ENCODE data around the gene EXOC1.
A peak's percentile ranks its signal among the peaks of the same experiment; 100 is the strongest.
"Not testable (repeated sequence)": the region's sequence is repeated elsewhere in the genome, so short reads cannot be mapped to it uniquely, and the experiment has no call there.

The EXOC1 gene

GRCh38 chr4:55912249-55912648 is 58.8 kb downstream of the EXOC1 start:
- no peak for DNase-seq

DNA sequence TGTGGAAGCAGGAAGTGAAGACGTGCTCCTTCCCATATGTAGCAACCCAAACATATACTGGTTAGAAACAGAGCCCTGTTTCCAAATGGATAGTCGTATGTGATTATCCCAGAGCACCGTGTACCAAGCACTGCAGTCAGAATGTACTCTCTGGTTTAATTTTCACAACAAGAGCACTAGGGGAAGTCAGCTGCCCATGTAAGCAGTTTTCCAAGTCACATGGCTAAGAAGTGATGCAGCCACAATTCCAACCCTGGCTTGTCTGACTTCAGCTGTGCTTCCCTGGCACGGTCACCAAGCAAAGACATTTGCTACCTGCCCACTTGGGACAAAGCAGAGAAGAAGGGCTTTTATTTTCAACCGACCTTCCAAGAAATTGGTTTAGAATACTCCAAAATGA is 67.1 kb downstream of the EXOC1 start:
- DNase-seq = no peak

GRCh38 chr4:55921093-55921492 is 67.6 kb downstream of the EXOC1 start:
- DNase-seq = no peak

GRCh38 chr4:55925241-55925640 is 71.8 kb downstream of the EXOC1 start:
- DNase-seq = no peak

GRCh38 chr4:55926610-55927009 is 73.2 kb downstream of the EXOC1 start:
- DNase-seq = no peak

DNA sequence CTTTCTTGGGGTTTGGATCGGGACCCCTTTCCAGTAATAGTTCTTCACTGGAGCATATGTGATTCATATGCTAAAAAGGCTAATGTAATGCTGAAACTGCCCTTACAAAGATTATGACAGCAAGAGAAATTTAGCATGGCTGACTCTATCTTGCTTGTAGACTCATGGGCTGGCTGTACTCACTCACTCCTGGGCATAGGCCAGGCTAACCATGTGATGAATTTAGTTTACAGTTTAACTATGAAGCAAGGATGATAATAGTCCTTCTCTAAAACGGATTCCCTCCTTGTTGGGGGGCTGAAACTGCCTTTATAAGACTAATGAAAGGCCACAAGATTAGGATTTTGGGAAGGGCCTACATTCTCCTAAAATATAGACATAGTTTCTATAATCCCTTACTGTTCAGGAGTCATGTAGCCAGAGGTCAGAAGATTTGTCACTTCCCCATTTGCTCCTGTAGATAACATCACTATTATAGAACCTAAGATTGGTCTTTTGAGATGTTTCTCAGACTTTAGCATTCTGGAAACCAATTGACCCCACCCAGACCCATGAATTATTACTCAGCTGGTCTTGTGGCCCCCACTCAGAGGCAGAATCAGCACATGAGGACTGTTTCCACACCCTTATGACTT is 74.5 kb downstream of the EXOC1 start:
- DNase-seq = no peak

GRCh38 chr4:55928846-55929245 is 75.4 kb downstream of the EXOC1 start:
- DNase-seq = no peak

GRCh38 chr4:55931043-55931442 is 77.6 kb downstream of the EXOC1 start:
- no peak for DNase-seq

GRCh38 chr4:55931833-55932232 is 78.4 kb downstream of the EXOC1 start:
- DNase-seq = no peak

DNA sequence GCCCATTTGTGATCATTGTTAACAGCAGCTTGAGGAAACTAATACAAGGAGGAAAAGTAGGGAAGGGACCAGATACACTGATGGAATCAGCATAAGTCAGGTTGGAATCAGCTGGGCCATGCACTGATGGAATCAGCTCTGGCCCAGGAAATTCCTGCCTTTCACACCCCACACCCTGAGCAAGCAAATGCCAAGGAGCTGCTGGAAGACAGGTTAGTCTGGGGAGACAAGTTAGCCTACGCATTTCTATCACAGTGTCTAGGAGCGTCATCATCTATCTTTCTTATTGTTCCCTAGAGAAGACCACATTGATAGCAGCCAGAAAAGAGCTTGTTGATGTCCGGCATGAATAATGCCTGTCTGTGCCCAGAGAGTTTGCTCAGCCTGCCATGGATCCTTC is 79.1 kb downstream of the EXOC1 start:
- no peak for DNase-seq

DNA sequence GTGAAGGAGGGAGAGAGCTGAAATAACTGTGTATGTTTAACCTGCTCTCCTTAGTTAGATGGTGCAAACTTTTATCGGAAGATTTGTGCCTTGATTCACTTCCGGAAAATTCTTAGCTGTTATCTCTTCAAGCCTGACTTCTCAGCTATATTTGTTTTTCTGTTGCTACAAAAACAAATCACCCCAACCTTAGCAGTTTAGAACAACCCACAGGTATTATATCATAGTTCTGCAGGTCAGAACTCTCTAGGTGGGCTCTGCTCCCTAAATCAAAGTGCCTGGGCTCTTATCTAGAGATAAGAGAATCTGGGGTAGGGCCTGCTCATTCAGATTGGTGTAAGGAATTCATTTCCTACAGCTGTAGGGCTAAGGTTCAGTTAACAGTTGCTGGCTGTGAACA is 80.2 kb downstream of the EXOC1 start:
- no peak for DNase-seq

DNA sequence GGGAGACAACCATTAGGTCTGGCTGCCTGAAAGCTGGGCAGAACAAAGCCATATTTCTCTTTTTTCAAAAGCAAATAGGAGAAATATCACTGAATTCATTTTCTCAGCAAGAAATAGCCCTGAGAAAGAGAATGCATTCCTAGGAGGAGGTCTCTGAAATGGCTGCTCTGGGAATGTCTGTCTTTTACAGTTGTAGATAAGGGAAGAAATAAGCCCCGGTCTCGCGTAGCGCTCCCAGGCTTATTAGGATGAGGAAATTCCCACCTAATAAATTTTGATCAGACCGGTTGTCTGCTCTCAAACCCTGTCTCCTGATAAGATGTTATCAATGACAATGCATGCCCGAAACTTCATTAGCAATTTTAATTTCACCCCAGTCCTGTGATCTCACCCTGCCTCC is 82.5 kb downstream of the EXOC1 start:
- DNase-seq = not testable (repeated sequence)

DNA sequence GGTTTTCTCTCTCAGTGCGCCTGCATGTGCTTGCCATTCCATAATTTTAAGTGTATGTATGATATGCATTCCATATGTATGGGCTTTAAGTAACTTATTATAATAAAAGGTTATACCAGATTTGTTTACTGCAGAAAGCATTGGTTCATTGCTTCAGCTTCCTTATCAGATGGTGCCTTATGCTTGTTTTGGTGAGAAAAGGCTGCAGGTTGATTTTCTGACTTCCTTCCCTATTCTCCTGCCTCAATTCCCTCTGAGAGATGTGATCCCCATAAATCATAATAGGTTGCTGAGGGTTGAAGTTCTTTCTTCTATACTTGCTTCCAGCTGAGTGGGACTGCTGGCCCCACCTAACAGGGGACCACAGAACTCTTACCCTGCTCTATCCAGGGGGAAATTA is 85.0 kb downstream of the EXOC1 start:
- DNase-seq = no peak

DNA sequence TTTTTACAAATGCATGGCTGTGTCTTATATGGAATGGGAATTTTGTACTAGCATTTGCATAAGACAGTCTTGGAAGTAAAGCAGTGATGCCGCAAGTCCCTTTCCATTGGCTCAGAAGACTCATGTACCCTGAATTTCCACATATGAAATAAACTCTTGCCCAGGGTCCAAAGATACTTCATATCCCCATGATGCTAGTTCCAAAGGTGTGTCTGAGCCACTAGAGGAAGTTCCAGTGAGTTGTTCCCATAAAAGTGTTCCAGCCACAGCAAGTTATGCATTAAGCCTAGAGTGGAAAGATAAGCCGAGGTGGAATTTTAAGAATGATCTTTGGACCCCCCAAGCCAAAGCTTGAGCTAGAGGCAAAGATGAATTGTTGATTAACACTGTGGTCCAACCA is 86.0 kb downstream of the EXOC1 start:
- DNase-seq = no peak

DNA sequence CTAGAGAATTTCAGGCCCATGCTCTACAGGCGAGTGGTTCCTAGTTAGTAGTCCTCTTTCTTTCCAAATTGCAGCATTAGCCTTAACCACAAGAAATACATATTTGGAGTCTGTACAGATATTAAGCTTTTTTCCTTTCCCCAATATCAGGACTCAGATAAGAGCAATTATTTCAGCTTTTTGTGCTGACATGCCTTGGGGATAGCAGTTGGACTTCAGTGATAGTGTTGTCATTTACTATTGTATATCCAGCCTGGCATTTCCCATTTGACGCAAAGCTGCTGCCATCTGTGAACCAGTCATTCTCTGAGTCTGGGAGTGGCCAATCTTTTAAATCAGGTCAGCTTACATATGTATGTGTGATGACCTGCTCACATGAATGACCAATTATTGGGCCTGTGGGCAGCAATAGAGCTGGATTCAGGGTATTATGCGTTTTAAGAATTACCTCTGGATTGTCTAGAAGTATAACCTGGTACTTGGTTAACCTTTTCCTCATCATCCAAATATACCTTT is 88.5 kb downstream of the EXOC1 start:
- DNase-seq = no peak

DNA sequence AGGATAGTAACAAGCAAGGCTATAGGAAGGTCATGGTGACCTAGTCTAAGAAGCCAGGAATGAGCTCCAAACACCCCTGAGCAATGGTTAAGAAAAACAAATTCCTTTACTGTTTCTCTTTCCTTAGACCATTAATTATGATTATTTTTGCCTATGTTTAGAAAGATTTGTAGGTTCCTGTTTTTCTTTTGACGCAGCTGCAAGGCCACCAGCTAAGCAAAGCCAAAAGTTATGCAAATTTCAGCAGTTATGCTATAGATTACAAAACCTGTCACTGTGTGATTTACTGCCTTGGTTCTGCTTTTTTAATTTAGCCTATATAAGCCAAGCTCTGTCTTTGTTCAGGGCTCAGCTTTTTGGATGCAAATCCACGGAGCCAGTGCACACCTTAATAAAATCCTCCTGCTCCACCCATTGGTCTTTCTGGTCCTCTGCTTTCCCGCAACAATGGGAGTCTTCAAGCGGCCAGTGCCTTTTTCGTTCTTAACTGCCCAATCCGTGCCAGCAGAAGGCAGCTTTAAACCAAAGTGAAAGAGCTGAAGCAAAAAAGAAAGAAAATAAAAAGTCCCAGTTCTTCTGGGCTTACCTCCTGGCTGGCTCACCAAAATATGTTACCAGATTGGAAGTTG is 93.9 kb downstream of the EXOC1 start:
- DNase-seq = no peak

- no peak for DNase-seq
Observed at GRCh38 chr4:55947912-55948725, 94.7 kb downstream of the EXOC1 start.

- peak in 1 of 2 experiments; percentile 52 for DNase-seq
Observed at GRCh38 chr4:55948726-55949481, 95.5 kb downstream of the EXOC1 start, which contains the start of gene CEP135. CEP135 (plus strand) TSS chr4:55948945; CDS start chr4:55952131, 3,186 bp downstream.

- DNase-seq = no peak
Observed at GRCh38 chr4:55949482-55949802, 96.0 kb downstream of the EXOC1 start.

DNA sequence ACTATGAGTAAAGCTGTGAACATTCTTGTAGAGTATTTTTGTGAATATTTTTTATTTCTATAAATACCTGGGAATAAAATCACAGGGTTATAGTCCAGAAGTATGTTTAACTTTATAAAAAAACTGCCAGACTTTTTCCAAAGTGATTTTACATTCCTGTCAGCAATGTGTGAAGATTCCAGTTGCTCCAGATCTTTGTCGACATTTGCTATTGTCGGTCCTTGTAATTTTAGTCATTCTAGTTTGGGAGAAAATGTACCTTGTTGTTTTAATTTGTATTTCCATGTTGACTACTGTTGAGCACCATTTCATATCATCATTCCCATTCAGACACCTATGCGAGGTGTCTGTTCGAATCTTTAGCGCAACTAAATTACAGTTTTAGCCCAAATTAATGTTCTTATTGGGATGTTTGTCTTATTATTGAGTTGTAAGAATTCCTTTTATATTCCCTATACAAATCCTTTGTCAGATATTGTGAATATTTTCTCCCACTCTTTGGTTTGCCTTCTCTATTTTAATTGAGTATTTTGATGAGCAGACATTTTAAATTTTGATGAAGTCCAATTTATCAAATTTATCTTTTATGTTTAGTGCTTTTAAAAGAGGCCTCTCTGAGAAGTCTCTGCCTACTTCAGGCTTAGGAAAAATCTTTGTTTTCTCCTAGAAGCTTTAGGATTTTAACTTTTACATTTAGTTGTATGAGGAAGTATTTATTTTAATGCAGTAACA is 97.9 kb downstream of the EXOC1 start:
- no peak for DNase-seq
